ENCODE results near the gene P2RY6.

P2RY6 gene

GRCh38 chr11:73334384-73335203 lies 62.5 kb downstream of the P2RY6 start:
- Mint-ChIP-seq H3K27ac (no peak overlapping the region), H3K4me1 (no peaks in the 10 kb centered on the region), H3K27me3 (no peaks in the 10 kb centered on the region), H3K9me3 (no peaks in the 10 kb centered on the region), H3K36me3 (no peaks in the 10 kb centered on the region), H3K4me3 (no peak overlapping the region)

- no peaks in the 10 kb centered on the region for H3K36me3 Mint-ChIP-seq
- no peaks in the 10 kb centered on the region for H3K9me3 Mint-ChIP-seq
- no peak overlapping the region for H3K27ac Mint-ChIP-seq
- H3K27me3 Mint-ChIP-seq: no peaks in the 10 kb centered on the region
- H3K4me3 Mint-ChIP-seq: no peak overlapping the region
- H3K4me1 Mint-ChIP-seq: no peaks in the 10 kb centered on the region
Measured at GRCh38 chr11:73335204-73335923, 63.2 kb downstream of the P2RY6 start.

GRCh38 chr11:73337846-73338245 lies 65.7 kb downstream of the P2RY6 start:
- H3K4me1 Mint-ChIP-seq: no peaks in the 10 kb centered on the region
- H3K4me3 Mint-ChIP-seq: no peak overlapping the region
- no peak overlapping the region for H3K27ac Mint-ChIP-seq
- no peaks in the 10 kb centered on the region for H3K27me3 Mint-ChIP-seq
- H3K36me3 Mint-ChIP-seq: no peaks in the 10 kb centered on the region
- no peaks in the 10 kb centered on the region for H3K9me3 Mint-ChIP-seq

- Mint-ChIP-seq H3K4me1 (no peaks in the 10 kb centered on the region), H3K27me3 (no peaks in the 10 kb centered on the region), H3K36me3 (no peaks in the 10 kb centered on the region), H3K27ac (no peak overlapping the region), H3K4me3 (no peak overlapping the region), H3K9me3 (no peaks in the 10 kb centered on the region)
Measured at GRCh38 chr11:73338279-73338678, 66.1 kb downstream of the P2RY6 start.

- Mint-ChIP-seq H3K4me1 (no peaks in the 10 kb centered on the region), H3K36me3 (no peaks in the 10 kb centered on the region), H3K27me3 (no peaks in the 10 kb centered on the region), H3K4me3 (no peak overlapping the region), H3K9me3 (no peaks in the 10 kb centered on the region), H3K27ac (no peak overlapping the region)
Measured at GRCh38 chr11:73340164-73340563, 68.0 kb downstream of the P2RY6 start.

GRCh38 chr11:73342633-73343032 lies 70.5 kb downstream of the P2RY6 start:
- H3K27me3 Mint-ChIP-seq: no peaks in the 10 kb centered on the region
- no peak overlapping the region for H3K4me3 Mint-ChIP-seq
- H3K36me3 Mint-ChIP-seq: no peaks in the 10 kb centered on the region
- no peaks in the 10 kb centered on the region for H3K4me1 Mint-ChIP-seq
- no peaks in the 10 kb centered on the region for H3K9me3 Mint-ChIP-seq
- H3K27ac Mint-ChIP-seq: no peak overlapping the region

- no peak overlapping the region for H3K4me3 Mint-ChIP-seq
- no peak overlapping the region for H3K27ac Mint-ChIP-seq
- H3K9me3 Mint-ChIP-seq: no peaks in the 10 kb centered on the region
Measured at GRCh38 chr11:73343076-73343873, 71.1 kb downstream of the P2RY6 start.

GRCh38 chr11:73344191-73344607 lies 72.1 kb downstream of the P2RY6 start:
- Mint-ChIP-seq H3K27ac (no peak overlapping the region), H3K4me3 (no peak overlapping the region), H3K36me3 (no peaks in the 10 kb centered on the region), H3K27me3 (no peaks in the 10 kb centered on the region), H3K9me3 (no peaks in the 10 kb centered on the region), H3K4me1 (no peaks in the 10 kb centered on the region)

More at GRCh38 chr11:73343076-73343873, 71.1 kb downstream of the P2RY6 start:
- no peaks in the 10 kb centered on the region for H3K27me3 Mint-ChIP-seq
- H3K4me1 Mint-ChIP-seq: no peaks in the 10 kb centered on the region
- no peaks in the 10 kb centered on the region for H3K36me3 Mint-ChIP-seq

GRCh38 chr11:73345481-73346160 lies 73.5 kb downstream of the P2RY6 start:
- H3K27me3 Mint-ChIP-seq: no peaks in the 10 kb centered on the region
- H3K9me3 Mint-ChIP-seq: no peaks in the 10 kb centered on the region
- H3K4me3 Mint-ChIP-seq: no peak overlapping the region
- H3K4me1 Mint-ChIP-seq: no peaks in the 10 kb centered on the region
- no peak overlapping the region for H3K27ac Mint-ChIP-seq
- no peaks in the 10 kb centered on the region for H3K36me3 Mint-ChIP-seq

- Mint-ChIP-seq H3K36me3 (no peaks in the 10 kb centered on the region), H3K4me3 (no peak overlapping the region), H3K4me1 (peaks cover 3% of the 10 kb centered on the region), H3K9me3 (no peaks in the 10 kb centered on the region), H3K27me3 (no peaks in the 10 kb centered on the region), H3K27ac (no peak overlapping the region)
Measured at GRCh38 chr11:73346186-73346935, 74.2 kb downstream of the P2RY6 start.

- no peak overlapping the region for H3K27ac Mint-ChIP-seq
- H3K9me3 Mint-ChIP-seq: no peaks in the 10 kb centered on the region
- H3K27me3 Mint-ChIP-seq: no peaks in the 10 kb centered on the region
- H3K4me1 Mint-ChIP-seq: peaks cover 4% of the 10 kb centered on the region
- no peaks in the 10 kb centered on the region for H3K36me3 Mint-ChIP-seq
- H3K4me3 Mint-ChIP-seq: no peak overlapping the region
Measured at GRCh38 chr11:73347067-73347466, 74.9 kb downstream of the P2RY6 start.
